GM12878 (cell line): ENCODE data around the gene PAK5. TPM values are rescaled to one million over a fixed set of nuclear protein-coding genes. Genes with fewer than 3 reads are reported as not detected.

Experiments used
- ATAC-seq: fragments of 200-7000 bp; cut with Tn5 transposase; 3 replicates; pipeline ENCODE4 v1.9.1; 2020; ENCODE audit warnings: mild to moderate bottlenecking, moderate library complexity
- BruUV-seq: library from RNA; stranded (reverse); fragments of 400-500 nt; replicated peaks from 2 replicates; lab custom pipeline; 2021; lab: Mats Ljungman, UMichigan
- CTCF ChIA-PET: fragments of 300-600 bp; sonication (Branson Sonifier 250); formaldehyde crosslinking; extraction: SDS; loops from one replicate; lab custom pipeline; 2021; ENCODE audit warnings: inconsistent platforms; lab: Yijun Ruan, JAX
- POLR2A ChIA-PET: fragments of 350-600 bp; formaldehyde crosslinking; extraction: SDS; loops from one replicate; lab custom pipeline; 2021; ENCODE audit warnings: inconsistent platforms; lab: Charles Lee
- RAD21 ChIA-PET: fragments of 300-600 bp; sonication (Branson Sonifier 250); formaldehyde crosslinking; loops from one replicate; lab custom pipeline; 2023; ENCODE audit warnings: antibody characterized with exemption; ENCODE audit not compliant: unreplicated experiment; lab: Charles Lee
- SMC1A ChIA-PET: fragments of 300-600 bp; sonication (Branson Sonifier 250); formaldehyde crosslinking; loops from one replicate; lab custom pipeline; 2023; ENCODE audit not compliant: unreplicated experiment, uncharacterized antibody; lab: Charles Lee
- DNase-seq: peaks from one replicate; pipeline ENCODE4 v3.0.0-alpha.2; 2011; ENCODE audit warnings: low read depth, low spot score
- FAIRE-seq: peaks from 3 replicates; lab custom pipeline; 2011; peaks lifted over from hg19 to GRCh38; lab: Jason Lieb, UNC
- H2AFZ ChIP-seq: 2 replicates; pipeline ENCODE4 v1.6.0; 2011; ENCODE audit warnings: low read depth, low read length, control low read depth; ENCODE audit not compliant: control insufficient read depth
- H3K27ac ChIP-seq: 2 replicates; pipeline ENCODE4 v1.5.1; 2011; ENCODE audit warnings: control low read depth; ENCODE audit not compliant: control insufficient read depth, insufficient read depth
- H3K27me3 ChIP-seq, 2 experiments: replicated peaks in 1 of 2; 2 replicates each; pipeline versions ENCODE4 v1.6.0 to v1.6.1; 2011; ENCODE audit warnings: low read length in 1 of 2; ENCODE audit not compliant: control insufficient read depth in 2 of 2, insufficient read depth in 2 of 2
- H3K36me3 ChIP-seq, 2 experiments: 2 replicates each; pipeline ENCODE4 v1.5.1; 2011; ENCODE audit warnings: low read length in 1 of 2; ENCODE audit not compliant: control insufficient read depth in 2 of 2, insufficient read depth in 2 of 2
- H3K4me1 ChIP-seq: 2 replicates; pipeline ENCODE4 v1.6.1; 2011; ENCODE audit warnings: mild to moderate bottlenecking, low read length, moderate library complexity, mixed read lengths; ENCODE audit not compliant: control insufficient read depth, insufficient read depth
- H3K4me2 ChIP-seq: 2 replicates; pipeline ENCODE4 v1.6.0; 2011; ENCODE audit warnings: control low read depth; ENCODE audit not compliant: control insufficient read depth, insufficient read depth
- H3K4me3 ChIP-seq: fragments of 200-600 bp; sonication (generic); 2 replicates; pipeline ENCODE4 v1.5.1; 2016
- H3K79me2 ChIP-seq: 2 replicates; pipeline ENCODE4 v1.6.0; 2011; ENCODE audit warnings: low read length; ENCODE audit not compliant: control insufficient read depth, insufficient read depth
- H3K9ac ChIP-seq: 2 replicates; pipeline ENCODE4 v1.8.0; 2011; ENCODE audit warnings: low read length, control low read depth, mixed read lengths; ENCODE audit not compliant: control insufficient read depth, insufficient read depth
- H3K9me3 ChIP-seq: replicated peaks from 3 replicates; pipeline ENCODE4 v1.5.1; 2011; ENCODE audit warnings: mild to moderate bottlenecking, low read length; ENCODE audit not compliant: control insufficient read depth, insufficient read depth
- H4K20me1 ChIP-seq: 2 replicates; pipeline ENCODE4 v1.6.0; 2011; ENCODE audit not compliant: control insufficient read depth, insufficient read depth
- BHLHE40 ChIP-seq, 2 experiments: fragments of 450-650 bp in 1 of 2; IDR thresholded peaks; 2 replicates each; pipeline ENCODE4 v1.6.1; 2011 to 2017; ENCODE audit warnings: low read depth in 2 of 2, borderline replicate concordance in 1 of 2, improper control_type of control experiment in 1 of 2, low read length in 1 of 2, mild to moderate bottlenecking in 1 of 2
- BMI1 ChIP-seq: fragments of 450-650 bp; IDR thresholded peaks from 2 replicates; pipeline ENCODE4 v1.6.1; 2016; ENCODE audit warnings: mild to moderate bottlenecking, moderate library complexity, borderline replicate concordance
- CHD1 ChIP-seq: IDR thresholded peaks from 2 replicates; pipeline ENCODE4 v1.6.1; 2012; ENCODE audit warnings: low read depth, low read length, improper control_type of control experiment
- ESRRA ChIP-seq: IDR thresholded peaks from 2 replicates; pipeline ENCODE4 v1.6.1; 2012; ENCODE audit warnings: mild to moderate bottlenecking, low read length, improper control_type of control experiment
- KAT2A ChIP-seq: conservative IDR thresholded peaks from 2 replicates; pipeline ENCODE4 v1.6.1; 2011; ENCODE audit warnings: low read depth, low read length; ENCODE audit not compliant: control insufficient read depth
- MEF2A ChIP-seq: IDR thresholded peaks from 2 replicates; pipeline ENCODE4 v1.6.1; 2011; ENCODE audit warnings: low read depth, mild to moderate bottlenecking, low read length, moderate library complexity; ENCODE audit not compliant: insufficient read depth
- NFXL1 ChIP-seq: fragments of 450-650 bp; IDR thresholded peaks from 2 replicates; pipeline ENCODE4 v1.6.1; 2017; ENCODE audit warnings: antibody characterized with exemption, mild to moderate bottlenecking, borderline replicate concordance
- NR2C1 ChIP-seq: fragments of 450-650 bp; IDR thresholded peaks from 2 replicates; pipeline ENCODE4 v1.6.1; 2017; ENCODE audit warnings: antibody characterized with exemption, mild to moderate bottlenecking, moderate library complexity
- NR2F1 ChIP-seq: fragments of 450-650 bp; conservative IDR thresholded peaks from 2 replicates; pipeline ENCODE4 v1.6.1; 2017; ENCODE audit warnings: mild to moderate bottlenecking
- PML ChIP-seq: IDR thresholded peaks from 2 replicates; pipeline ENCODE4 v1.6.1; 2012; ENCODE audit warnings: low read length, inconsistent platforms
- RAD51 ChIP-seq: fragments of 450-650 bp; IDR thresholded peaks from 2 replicates; pipeline ENCODE4 v1.6.1; 2016; ENCODE audit warnings: moderate library complexity, mild to moderate bottlenecking, inconsistent platforms
- SREBF1 ChIP-seq: IDR thresholded peaks from 2 replicates; pipeline ENCODE4 v1.6.1; 2012; ENCODE audit warnings: mild to moderate bottlenecking, low read length
- SREBF2 ChIP-seq: IDR thresholded peaks from 2 replicates; pipeline ENCODE4 v1.6.1; 2012; ENCODE audit warnings: mild to moderate bottlenecking, low read length
- TBL1XR1 ChIP-seq: IDR thresholded peaks from 2 replicates; pipeline ENCODE4 v1.6.1; 2012; ENCODE audit warnings: low read depth, low read length, improper control_type of control experiment
- YBX1 ChIP-seq: fragments of 450-650 bp; IDR thresholded peaks from 2 replicates; pipeline ENCODE4 v1.6.1; 2016; ENCODE audit warnings: antibody characterized with exemption
- ZNF207 ChIP-seq: fragments of 450-650 bp; IDR thresholded peaks from 2 replicates; pipeline ENCODE4 v1.6.1; 2014; ENCODE audit warnings: antibody characterized with exemption, mild to moderate bottlenecking, borderline replicate concordance
- ZNF24 ChIP-seq: fragments of 450-650 bp; IDR thresholded peaks from 2 replicates; pipeline ENCODE4 v1.6.1; 2017; ENCODE audit warnings: antibody characterized with exemption, mild to moderate bottlenecking
- WGBS: methylation state at CpG from one replicate; pipeline ENCODE4 v1.1.6; 2016; ENCODE audit warnings: low lambda C conversion rate; ENCODE audit not compliant: insufficient replicate concordance, insufficient coverage; ENCODE audit errors: missing lambda C conversion rate; 5-methylcytosine and 5-hydroxymethylcytosine counted together
- in situ Hi-C: fragments of 300-500 bp; cut with MboI; formaldehyde crosslinking; loops from 9 replicates; pipeline ENCODE4 v1.14.3; 2018; ENCODE audit warnings: mixed read lengths
- intact Hi-C: fragments of 100-400 bp; cut with micrococcal nuclease; formaldehyde crosslinking; loops from one replicate; pipeline ENCODE4 v1.14.2; 2022; ENCODE audit not compliant: unreplicated experiment
- polyA plus RNA-seq, 11 experiments: library from polyadenylated mRNA; depleted of rRNA in 4 of 11; unstranded in 6 of 11; stranded (reverse) in 5 of 11; fragments of >200 nt; fragmentation: Nextera tagmentation in 4 of 11; fragmentation: Illumina TruSeq in 1 of 11; extraction: Ambion mirVana in 4 of 11; extraction: Trizol in 1 of 11; gene quantifications; 1 replicate in 1 of 11; 2 replicates in 10 of 11; pipeline versions ENCODE4 v1.2.1 to v1.2.3, GENCODE V29; 2011 to 2016; ENCODE audit warnings: inconsistent platforms in 2 of 11, missing spikeins in 2 of 11, low read depth in 1 of 11
- total RNA-seq, 4 experiments: library from RNA; depleted of rRNA in 3 of 4; stranded (reverse); fragments of >200 nt in 3 of 4; fragmentation: Illumina TruSeq in 1 of 4; extraction: Trizol in 1 of 4; gene quantifications; 2 replicates each; pipeline versions ENCODE4 v1.2.1 to v1.2.3, GENCODE V29; 2013 to 2021
- TF ChIP-seq, protein P1 (sequence below): fragments of 450-650 bp; IDR thresholded peaks from 2 replicates; pipeline ENCODE4 v1.6.1; 2016; ENCODE audit warnings: mild to moderate bottlenecking
- TF ChIP-seq, protein P2 (sequence below): IDR thresholded peaks from 2 replicates; pipeline ENCODE4 v1.6.1; 2011; ENCODE audit warnings: low read depth, low read length, improper control_type of control experiment, borderline replicate concordance

PAK5 gene
- total and polyA plus RNA-seq, 10 of the 15 experiments (the other 5 are each of a cell fraction or from before 2014, with no cell fraction given): not detected

DNA sequence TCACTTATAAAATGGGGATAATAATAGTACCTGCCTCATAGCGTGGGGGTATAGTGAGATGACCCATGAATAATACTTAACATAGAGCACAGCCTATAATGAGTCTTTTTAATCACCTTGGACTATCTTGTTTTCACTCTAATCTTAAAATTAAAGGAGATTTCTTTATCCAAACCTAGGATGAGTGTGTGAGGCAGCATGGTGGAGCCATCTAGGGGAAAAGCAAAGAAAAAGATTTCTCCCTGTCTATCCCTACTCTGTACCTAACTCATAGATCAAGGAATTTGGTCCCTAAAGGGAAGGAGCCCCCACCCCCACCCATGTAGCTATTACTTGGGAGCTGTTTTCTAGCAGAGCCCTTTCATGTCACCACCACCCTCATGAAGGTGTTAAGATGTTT is 45.2 kb upstream of the PAK5 start (continued):
- TF ChIP-seq, protein P1, sequence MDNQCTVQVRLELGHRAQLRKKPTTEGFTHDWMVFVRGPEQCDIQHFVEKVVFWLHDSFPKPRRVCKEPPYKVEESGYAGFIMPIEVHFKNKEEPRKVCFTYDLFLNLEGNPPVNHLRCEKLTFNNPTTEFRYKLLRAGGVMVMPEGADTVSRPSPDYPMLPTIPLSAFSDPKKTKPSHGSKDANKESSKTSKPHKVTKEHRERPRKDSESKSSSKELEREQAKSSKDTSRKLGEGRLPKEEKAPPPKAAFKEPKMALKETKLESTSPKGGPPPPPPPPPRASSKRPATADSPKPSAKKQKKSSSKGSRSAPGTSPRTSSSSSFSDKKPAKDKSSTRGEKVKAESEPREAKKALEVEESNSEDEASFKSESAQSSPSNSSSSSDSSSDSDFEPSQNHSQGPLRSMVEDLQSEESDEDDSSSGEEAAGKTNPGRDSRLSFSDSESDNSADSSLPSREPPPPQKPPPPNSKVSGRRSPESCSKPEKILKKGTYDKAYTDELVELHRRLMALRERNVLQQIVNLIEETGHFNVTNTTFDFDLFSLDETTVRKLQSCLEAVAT: no peak
- TF ChIP-seq NR2F1: no peak
- no peak for TF ChIP-seq YBX1

DNA sequence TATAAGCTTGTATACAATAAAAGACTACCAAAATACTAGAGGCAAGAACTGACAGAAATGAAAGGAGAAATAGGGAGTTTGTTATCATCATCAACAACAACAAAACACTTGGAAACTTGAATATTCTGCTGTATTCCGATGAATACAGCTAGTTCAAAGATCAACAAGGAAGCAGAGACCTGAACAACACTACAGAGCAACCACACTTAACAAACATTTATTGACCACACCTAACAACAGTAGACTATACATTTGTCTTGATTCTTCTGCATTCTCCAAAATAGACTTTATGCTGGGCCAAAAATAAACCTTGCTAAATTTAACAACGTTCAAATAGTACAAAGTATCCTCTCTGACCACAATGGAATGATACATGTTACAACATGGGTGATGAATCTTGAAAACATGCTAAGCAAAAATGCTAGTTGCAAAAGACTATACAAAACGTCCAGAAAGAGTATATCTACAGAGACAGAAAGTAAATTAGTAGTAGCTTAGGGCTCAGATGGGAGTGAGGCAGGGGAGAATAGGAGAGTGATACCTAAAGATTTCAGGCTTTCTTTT is 39.1 kb upstream of the PAK5 start:
- Histone ChIP-seq H3K27me3 (no peaks in the 10 kb centered on the region), H3K4me1 (no peaks in the 10 kb centered on the region), H3K27ac (no peak overlapping the region), H3K9me3 (no peaks in the 10 kb centered on the region), H3K4me3 (no peak overlapping the region), H2AFZ (no peak overlapping the region), H3K36me3 (no peaks in the 10 kb centered on the region), H3K4me2 (no peak overlapping the region), H3K79me2 (no peaks in the 10 kb centered on the region), H3K9ac (no peak overlapping the region)
- intact Hi-C loops: no loop called here
- POLR2A ChIA-PET: no interaction called here
- BruUV-seq: no TSS peak
- 0% methylated on average over 3 of the region's 3 CpGs for WGBS
- ATAC-seq (no peak), DNase-seq (no peak), FAIRE-seq (no peak)
- SMC1A ChIA-PET: no interaction called here
- in situ Hi-C loops: no loop called here
- CTCF ChIA-PET: no interaction called here
- RAD21 ChIA-PET: no interaction called here
- no peak for TF ChIP-seq SREBF1
- TF ChIP-seq ESRRA: no peak
- no peak for TF ChIP-seq NR2C1
- TF ChIP-seq CHD1: no peak
- TF ChIP-seq RAD51: no peak
- no peak for TF ChIP-seq BMI1
- no peak for TF ChIP-seq MEF2A
- TF ChIP-seq, protein P2, sequence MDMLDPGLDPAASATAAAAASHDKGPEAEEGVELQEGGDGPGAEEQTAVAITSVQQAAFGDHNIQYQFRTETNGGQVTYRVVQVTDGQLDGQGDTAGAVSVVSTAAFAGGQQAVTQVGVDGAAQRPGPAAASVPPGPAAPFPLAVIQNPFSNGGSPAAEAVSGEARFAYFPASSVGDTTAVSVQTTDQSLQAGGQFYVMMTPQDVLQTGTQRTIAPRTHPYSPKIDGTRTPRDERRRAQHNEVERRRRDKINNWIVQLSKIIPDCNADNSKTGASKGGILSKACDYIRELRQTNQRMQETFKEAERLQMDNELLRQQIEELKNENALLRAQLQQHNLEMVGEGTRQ: no peak
- no peak for TF ChIP-seq ZNF207
- TF ChIP-seq PML: no peak
- TF ChIP-seq TBL1XR1: no peak
- no peak for TF ChIP-seq SREBF2
- no peak for TF ChIP-seq NFXL1
- no peak for TF ChIP-seq ZNF24
- no peak for TF ChIP-seq BHLHE40 (IDR thresholded peaks at IDR 0.05; ENCODE audit: borderline replicate concordance in 1 of 2, low read depth in 2 of 2, low read length in 1 of 2)
- TF ChIP-seq KAT2A: no peak
- TF ChIP-seq, all 136 proteins: peak for 0
- no peaks in the 10 kb centered on the region for H4K20me1 ChIP-seq
